HepG2 (cell line): ENCODE results near the gene RILPL1. TPM values are rescaled to one million over a fixed set of nuclear protein-coding genes. Genes with fewer than 3 reads are reported as not detected.

Experiments used
- ATF7 ChIP-seq, 2 experiments: fragments of 450-650 bp in 1 of 2; sonication (generic) in 1 of 2; formaldehyde crosslinking in 1 of 2; IDR thresholded peaks; 2 replicates each; pipeline versions ENCODE4 v1.4.0 to v1.6.1; 2016 to 2020; ENCODE audit warnings: antibody characterized with exemption in 1 of 2, mild to moderate bottlenecking in 1 of 2, missing genetic modification reagents in 1 of 2
- CEBPB ChIP-seq: IDR thresholded peaks from 2 replicates; pipeline ENCODE4 v1.6.1; 2011; ENCODE audit warnings: low read depth, low read length, improper control_type of control experiment, borderline replicate concordance
- GFI1 ChIP-seq: sonication (generic); formaldehyde crosslinking; IDR thresholded peaks from 2 replicates; pipeline ENCODE4 v1.5.0; 2020; ENCODE audit warnings: missing genetic modification reagents, mild to moderate bottlenecking, borderline replicate concordance
- GZF1 ChIP-seq: sonication (generic); formaldehyde crosslinking; IDR thresholded peaks from 2 replicates; pipeline ENCODE4 v1.5.1; 2020; ENCODE audit warnings: mild to moderate bottlenecking, missing genetic modification reagents
- HMG20B ChIP-seq: conservative IDR thresholded peaks from 2 replicates; pipeline ENCODE4 v1.6.1; 2016; ENCODE audit warnings: missing genetic modification reagents, missing compliant biosample characterization
- KDM1A ChIP-seq: IDR thresholded peaks from 2 replicates; pipeline ENCODE4 v1.6.1; 2016; ENCODE audit warnings: missing compliant biosample characterization
- KMT2A ChIP-seq: sonication (generic); formaldehyde crosslinking; IDR thresholded peaks from 2 replicates; pipeline ENCODE4 v1.4.0; 2020; ENCODE audit warnings: missing genetic modification reagents
- NAIF1 ChIP-seq: sonication (generic); formaldehyde crosslinking; IDR thresholded peaks from 2 replicates; pipeline ENCODE4 v1.5.0; 2020; ENCODE audit warnings: mild to moderate bottlenecking, missing genetic modification reagents, borderline replicate concordance
- PAX8 ChIP-seq: sonication (generic); formaldehyde crosslinking; IDR thresholded peaks from 2 replicates; pipeline ENCODE4 v1.8.0; 2022; ENCODE audit warnings: mild to moderate bottlenecking, missing genetic modification reagents, borderline replicate concordance
- RFX5 ChIP-seq: IDR thresholded peaks from 2 replicates; pipeline ENCODE4 v1.6.1; 2011; ENCODE audit warnings: low read depth, low read length, improper control_type of control experiment
- ZFYVE20 ChIP-seq: sonication (generic); formaldehyde crosslinking; IDR thresholded peaks from 2 replicates; pipeline ENCODE4 v1.8.0; 2023; ENCODE audit warnings: low read depth, mild to moderate bottlenecking, moderate library complexity, missing genetic modification reagents, borderline replicate concordance
- ZIK1 ChIP-seq: sonication (generic); formaldehyde crosslinking; IDR thresholded peaks from 2 replicates; pipeline ENCODE4 v1.5.0; 2020; ENCODE audit warnings: mild to moderate bottlenecking, low read depth, missing genetic modification reagents, borderline replicate concordance
- ZMYM4 ChIP-seq: sonication (generic); formaldehyde crosslinking; IDR thresholded peaks from 2 replicates; pipeline ENCODE4 v1.8.1; 2023; ENCODE audit warnings: mild to moderate bottlenecking, missing genetic modification reagents
- ZNF224 ChIP-seq: sonication (generic); formaldehyde crosslinking; IDR thresholded peaks from 2 replicates; pipeline ENCODE4 v1.5.0; 2020; ENCODE audit warnings: mild to moderate bottlenecking, missing genetic modification reagents
- ZNF230 ChIP-seq: sonication (generic); formaldehyde crosslinking; IDR thresholded peaks from 2 replicates; pipeline ENCODE4 v1.4.0; 2020; ENCODE audit warnings: mild to moderate bottlenecking, missing genetic modification reagents
- ZNF33B ChIP-seq: sonication (generic); formaldehyde crosslinking; IDR thresholded peaks from 2 replicates; pipeline ENCODE4 v1.5.1; 2020; ENCODE audit warnings: mild to moderate bottlenecking, missing genetic modification reagents
- ZNF530 ChIP-seq: sonication (generic); formaldehyde crosslinking; IDR thresholded peaks from 2 replicates; pipeline ENCODE4 v1.5.0; 2020; ENCODE audit warnings: low read depth, mild to moderate bottlenecking, missing genetic modification reagents
- ZSCAN29 ChIP-seq: sonication (generic); formaldehyde crosslinking; conservative IDR thresholded peaks from 2 replicates; pipeline ENCODE4 v1.4.0; 2020; ENCODE audit warnings: mild to moderate bottlenecking, missing genetic modification reagents
- polyA plus RNA-seq, 8 experiments: library from polyadenylated mRNA; depleted of rRNA in 3 of 8; stranded (reverse) in 7 of 8; unstranded in 1 of 8; fragments of >200 nt; fragmentation: Illumina TruSeq in 4 of 8; extraction: Trizol in 4 of 8; gene quantifications; 2 replicates each; pipeline versions ENCODE4 v1.2.1 to v1.2.3, GENCODE V29; 2011 to 2016; ENCODE audit warnings: low read depth in 4 of 8, missing spikeins in 1 of 8, mixed read lengths in 1 of 8; ENCODE audit not compliant: insufficient read depth in 1 of 8
- total RNA-seq, 5 experiments: library from RNA; depleted of rRNA; stranded (reverse); fragments of >200 nt; fragmentation: Illumina TruSeq; extraction: Trizol; gene quantifications; 2 replicates each; pipeline ENCODE4 v1.2.3, GENCODE V29; 2016; ENCODE audit warnings: low read depth in 1 of 5
- TF ChIP-seq, protein P1 (sequence below): sonication (generic); formaldehyde crosslinking; IDR thresholded peaks from 2 replicates; pipeline ENCODE4 v1.5.1; 2020; ENCODE audit warnings: mild to moderate bottlenecking, missing genetic modification reagents, moderate library complexity
- TF ChIP-seq, protein P2 (sequence below): sonication (generic); formaldehyde crosslinking; IDR thresholded peaks from 2 replicates; pipeline ENCODE4 v1.5.1; 2020; ENCODE audit warnings: missing genetic modification reagents, mild to moderate bottlenecking, borderline replicate concordance
- TF ChIP-seq, protein P3 (sequence below): sonication (generic); formaldehyde crosslinking; IDR thresholded peaks from 2 replicates; pipeline ENCODE4 v1.8.1; 2023; ENCODE audit warnings: mild to moderate bottlenecking, missing genetic modification reagents, borderline replicate concordance
- TF ChIP-seq, protein P4 (sequence below): sonication (generic); formaldehyde crosslinking; IDR thresholded peaks from 2 replicates; pipeline ENCODE4 v1.4.0; 2020; ENCODE audit warnings: missing genetic modification reagents, borderline replicate concordance

The RILPL1 gene
- total and polyA plus RNA-seq, 2 of the 13 experiments (the other 11 are each of a cell fraction or from before 2014, with no cell fraction given): 5.8 to 28.4 TPM

DNA sequence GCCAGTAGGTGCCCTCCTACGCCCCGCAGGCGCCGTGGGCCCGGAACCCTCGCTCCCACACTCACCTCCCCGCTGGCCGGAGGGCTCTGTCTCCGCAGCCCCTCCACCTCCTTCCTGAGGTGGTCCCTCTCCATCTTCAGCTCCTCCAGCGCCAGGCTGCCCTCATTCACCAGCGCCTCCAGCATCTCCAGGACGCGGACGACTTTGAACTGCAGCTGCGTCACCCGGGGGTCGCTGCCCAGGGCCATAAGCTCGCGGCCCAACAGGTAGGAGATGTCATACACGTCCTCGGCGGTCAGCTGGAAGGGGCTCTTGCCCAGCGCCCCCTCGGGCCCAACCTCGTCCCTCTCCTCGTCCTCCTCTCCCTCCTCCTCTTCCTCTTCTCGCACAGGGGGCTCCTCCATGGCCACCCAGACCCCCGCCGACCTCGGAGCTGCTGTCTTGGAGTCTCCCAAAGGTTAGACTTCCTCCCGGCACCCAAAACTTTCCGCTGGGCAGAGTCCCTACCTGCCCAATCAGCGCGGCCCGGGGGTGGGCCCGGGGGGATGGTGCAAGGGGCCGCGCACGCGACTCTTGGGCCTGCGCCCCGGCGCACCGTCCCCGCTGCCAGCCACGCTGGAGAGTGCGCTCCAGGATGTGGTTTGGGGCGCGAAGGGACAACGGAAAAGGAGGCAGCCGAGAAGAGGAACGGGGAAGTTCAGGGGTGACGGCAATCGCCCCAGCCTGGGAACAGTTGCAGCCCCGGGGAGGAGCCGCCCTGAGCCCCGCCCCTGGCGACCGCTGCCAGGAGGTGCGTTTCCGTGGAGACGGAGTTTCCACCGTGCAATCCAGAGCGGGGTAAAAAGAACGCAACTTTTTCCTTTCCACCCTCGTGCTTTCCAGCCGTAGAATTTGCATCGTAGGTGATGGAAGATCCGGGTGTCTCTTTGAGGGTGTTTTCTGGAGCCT lies 97.2 kb downstream of the RILPL1 start, which contains the start of gene RILPL2 (continued):
- TF ChIP-seq ZFYVE20 (CRISPR knock-in tag): 0 out of 2 replicates have a peak, but pooled peaks have one; percentile 42
- peak; percentile 76; the same call in 1 of the 2 replicates for TF ChIP-seq ZNF230
- TF ChIP-seq, protein P1, sequence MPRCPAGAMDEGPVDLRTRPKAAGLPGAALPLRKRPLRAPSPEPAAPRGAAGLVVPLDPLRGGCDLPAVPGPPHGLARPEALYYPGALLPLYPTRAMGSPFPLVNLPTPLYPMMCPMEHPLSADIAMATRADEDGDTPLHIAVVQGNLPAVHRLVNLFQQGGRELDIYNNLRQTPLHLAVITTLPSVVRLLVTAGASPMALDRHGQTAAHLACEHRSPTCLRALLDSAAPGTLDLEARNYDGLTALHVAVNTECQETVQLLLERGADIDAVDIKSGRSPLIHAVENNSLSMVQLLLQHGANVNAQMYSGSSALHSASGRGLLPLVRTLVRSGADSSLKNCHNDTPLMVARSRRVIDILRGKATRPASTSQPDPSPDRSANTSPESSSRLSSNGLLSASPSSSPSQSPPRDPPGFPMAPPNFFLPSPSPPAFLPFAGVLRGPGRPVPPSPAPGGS: no peak
- 0 out of 2 replicates have a peak, but pooled peaks have one; percentile 45 for TF ChIP-seq ZNF224 (CRISPR knock-in tag)
- no peak for TF ChIP-seq RFX5
- 0 out of 2 replicates have a peak, but pooled peaks have one; percentile 42 for TF ChIP-seq NAIF1 (CRISPR knock-in tag)
- peak; percentile 36; the same call in 1 of the 2 replicates for TF ChIP-seq ZMYM4 (CRISPR knock-in tag)
- TF ChIP-seq CEBPB: peak; percentile 7; the same call in 1 of the 2 replicates
- no peak for TF ChIP-seq KMT2A
- TF ChIP-seq ZIK1 (CRISPR knock-in tag): peak; percentile 13; the same call in 1 of the 2 replicates
- TF ChIP-seq, protein P2, sequence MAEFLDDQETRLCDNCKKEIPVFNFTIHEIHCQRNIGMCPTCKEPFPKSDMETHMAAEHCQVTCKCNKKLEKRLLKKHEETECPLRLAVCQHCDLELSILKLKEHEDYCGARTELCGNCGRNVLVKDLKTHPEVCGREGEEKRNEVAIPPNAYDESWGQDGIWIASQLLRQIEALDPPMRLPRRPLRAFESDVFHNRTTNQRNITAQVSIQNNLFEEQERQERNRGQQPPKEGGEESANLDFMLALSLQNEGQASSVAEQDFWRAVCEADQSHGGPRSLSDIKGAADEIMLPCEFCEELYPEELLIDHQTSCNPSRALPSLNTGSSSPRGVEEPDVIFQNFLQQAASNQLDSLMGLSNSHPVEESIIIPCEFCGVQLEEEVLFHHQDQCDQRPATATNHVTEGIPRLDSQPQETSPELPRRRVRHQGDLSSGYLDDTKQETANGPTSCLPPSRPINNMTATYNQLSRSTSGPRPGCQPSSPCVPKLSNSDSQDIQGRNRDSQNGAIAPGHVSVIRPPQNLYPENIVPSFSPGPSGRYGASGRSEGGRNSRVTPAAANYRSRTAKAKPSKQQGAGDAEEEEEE (CRISPR knock-in tag): no peak
- TF ChIP-seq, protein P3, sequence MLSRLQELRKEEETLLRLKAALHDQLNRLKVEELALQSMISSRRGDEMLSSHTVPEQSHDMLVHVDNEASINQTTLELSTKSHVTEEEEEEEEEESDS (CRISPR knock-in tag): no peak
- TF ChIP-seq GZF1 (CRISPR knock-in tag): 0 out of 2 replicates have a peak, but pooled peaks have one; percentile 63
- peak; percentile 93 for TF ChIP-seq ZNF33B (CRISPR knock-in tag)
- no peak for TF ChIP-seq ZNF530 (CRISPR knock-in tag)
- TF ChIP-seq PAX8 (CRISPR knock-in tag): 0 out of 2 replicates have a peak, but pooled peaks have one; percentile 31
- no peak for TF ChIP-seq ATF7 (IDR thresholded peaks at IDR 0.05)
- 0 out of 2 replicates have a peak, but pooled peaks have one; percentile 64 for TF ChIP-seq ATF7 (CRISPR knock-in tag; IDR thresholded peaks at IDR 0.05)
- 0 out of 2 replicates have a peak, but pooled peaks have one; percentile 75 for TF ChIP-seq ZSCAN29 (CRISPR knock-in tag)
- TF ChIP-seq HMG20B (CRISPR knock-in tag): no peak
- TF ChIP-seq KDM1A: no peak
- TF ChIP-seq, protein P4, sequence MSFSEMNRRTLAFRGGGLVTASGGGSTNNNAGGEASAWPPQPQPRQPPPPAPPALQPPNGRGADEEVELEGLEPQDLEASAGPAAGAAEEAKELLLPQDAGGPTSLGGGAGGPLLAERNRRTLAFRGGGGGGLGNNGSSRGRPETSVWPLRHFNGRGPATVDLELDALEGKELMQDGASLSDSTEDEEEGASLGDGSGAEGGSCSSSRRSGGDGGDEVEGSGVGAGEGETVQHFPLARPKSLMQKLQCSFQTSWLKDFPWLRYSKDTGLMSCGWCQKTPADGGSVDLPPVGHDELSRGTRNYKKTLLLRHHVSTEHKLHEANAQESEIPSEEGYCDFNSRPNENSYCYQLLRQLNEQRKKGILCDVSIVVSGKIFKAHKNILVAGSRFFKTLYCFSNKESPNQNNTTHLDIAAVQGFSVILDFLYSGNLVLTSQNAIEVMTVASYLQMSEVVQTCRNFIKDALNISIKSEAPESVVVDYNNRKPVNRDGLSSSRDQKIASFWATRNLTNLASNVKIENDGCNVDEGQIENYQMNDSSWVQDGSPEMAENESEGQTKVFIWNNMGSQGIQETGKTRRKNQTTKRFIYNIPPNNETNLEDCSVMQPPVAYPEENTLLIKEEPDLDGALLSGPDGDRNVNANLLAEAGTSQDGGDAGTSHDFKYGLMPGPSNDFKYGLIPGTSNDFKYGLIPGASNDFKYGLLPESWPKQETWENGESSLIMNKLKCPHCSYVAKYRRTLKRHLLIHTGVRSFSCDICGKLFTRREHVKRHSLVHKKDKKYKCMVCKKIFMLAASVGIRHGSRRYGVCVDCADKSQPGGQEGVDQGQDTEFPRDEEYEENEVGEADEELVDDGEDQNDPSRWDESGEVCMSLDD (CRISPR knock-in tag): peak; percentile 41; the same call in 1 of the 2 replicates
- TF ChIP-seq GFI1 (CRISPR knock-in tag): 0 out of 2 replicates have a peak, but pooled peaks have one; percentile 34
